K562 (cell line): ENCODE results near the gene ANO9. TPM values are rescaled to one million over a fixed set of nuclear protein-coding genes. Genes with fewer than 3 reads are reported as not detected.

Experiments used
- ATAC-seq: fragments of 200-7000 bp; cut with Tn5 transposase; 3 replicates; pipeline ENCODE4 v1.9.1; 2020; ENCODE audit warnings: moderate library complexity
- BruUV-seq: library from RNA; stranded (reverse); fragments of 400-500 nt; replicated peaks from 2 replicates; lab custom pipeline; 2021; lab: Mats Ljungman, UMichigan
- CTCF ChIA-PET: fragments of 300-600 bp; formaldehyde crosslinking; extraction: SDS; loops from one replicate; lab custom pipeline; 2021; ENCODE audit warnings: low intra/inter-chr PET ratio; lab: Yijun Ruan, JAX
- POLR2A ChIA-PET: fragments of 300-600, 350-650 bp; sonication (Branson Sonifier 250); formaldehyde crosslinking; extraction: SDS; loops from one replicate; lab custom pipeline; 2021; ENCODE audit warnings: antibody characterized with exemption, inconsistent platforms; lab: Yijun Ruan, JAX
- DNase-seq, 4 experiments: peaks; one replicate each; pipeline versions ENCODE4 v3.0.0 to v3.0.0-alpha.2; 2011 to 2018; ENCODE audit warnings: low spot score in 3 of 4, mixed read lengths in 3 of 4; ENCODE audit errors: extremely low read depth in 1 of 4
- FAIRE-seq: peaks from 2 replicates; lab custom pipeline; 2011; peaks lifted over from hg19 to GRCh38; lab: Jason Lieb, UNC
- H2AFZ ChIP-seq: 2 replicates; pipeline ENCODE4 v1.6.0; 2011; ENCODE audit warnings: low read depth, low read length, control low read depth, inconsistent platforms
- H3K27ac ChIP-seq: fragments of 200-600 bp; 3 replicates; pipeline ENCODE4 v1.8.0; 2011; ENCODE audit warnings: low read depth, mild to moderate bottlenecking, control low read depth, inconsistent platforms, low read length, moderate library complexity, mixed read lengths; ENCODE audit errors: extremely low read depth
- H3K27me3 ChIP-seq, 2 experiments: fragments of 300-600 bp in 1 of 2; 2 replicates in 1 of 2; 3 replicates in 1 of 2; pipeline versions ENCODE4 v1.6.0 to v1.8.0; 2011; ENCODE audit warnings: inconsistent platforms in 2 of 2, low read length in 2 of 2, mild to moderate bottlenecking in 1 of 2, mixed read lengths in 1 of 2, moderate library complexity in 1 of 2; ENCODE audit not compliant: control insufficient read depth in 2 of 2, insufficient read depth in 2 of 2
- H3K36me3 ChIP-seq: fragments of 300-600 bp; 3 replicates; pipeline ENCODE4 v1.8.0; 2011; ENCODE audit warnings: mild to moderate bottlenecking, low read length, inconsistent platforms; ENCODE audit not compliant: control insufficient read depth, insufficient read depth
- H3K4me1 ChIP-seq, 2 experiments: fragments of 200-600 bp in 1 of 2; replicated peaks in 1 of 2; 2 replicates in 1 of 2; 3 replicates in 1 of 2; pipeline versions ENCODE4 v1.5.1 to v1.8.0; 2011; ENCODE audit warnings: inconsistent platforms in 2 of 2, low read length in 2 of 2, mild to moderate bottlenecking in 1 of 2, mixed read lengths in 1 of 2, moderate library complexity in 1 of 2; ENCODE audit not compliant: control insufficient read depth in 2 of 2, insufficient read depth in 2 of 2
- H3K4me2 ChIP-seq: 2 replicates; pipeline ENCODE4 v1.6.1; 2011; ENCODE audit warnings: low read length, control low read depth, inconsistent platforms, mixed read lengths; ENCODE audit not compliant: insufficient read depth
- H3K4me3 ChIP-seq: fragments of 200-600 bp; sonication (generic), shearing (Covaris generic); 2 replicates; pipeline ENCODE4 v1.5.1; 2016; ENCODE audit warnings: control low read depth, inconsistent platforms
- H3K79me2 ChIP-seq: fragments of 200-600 bp; 3 replicates; pipeline ENCODE4 v1.8.0; 2011; ENCODE audit warnings: low read length, inconsistent platforms; ENCODE audit not compliant: control insufficient read depth, insufficient read depth
- H3K9ac ChIP-seq, 2 experiments: 2 replicates each; pipeline versions ENCODE4 v1.6.0 to v1.6.1; 2011; ENCODE audit warnings: low read depth in 2 of 2, low read length in 2 of 2, control low read depth in 1 of 2, inconsistent platforms in 1 of 2, mild to moderate bottlenecking in 1 of 2, mixed read lengths in 1 of 2; ENCODE audit not compliant: insufficient read depth in 1 of 2
- H3K9me1 ChIP-seq: one replicate; pipeline ENCODE4 v1.6.0; 2011; ENCODE audit warnings: inconsistent platforms, mild to moderate bottlenecking, low read length, moderate library complexity; ENCODE audit not compliant: control insufficient read depth, insufficient read depth
- H3K9me3 ChIP-seq: replicated peaks from 2 replicates; pipeline ENCODE4 v1.5.1; 2011; ENCODE audit warnings: low read depth, low read length, inconsistent platforms; ENCODE audit not compliant: control insufficient read depth, insufficient read depth
- H4K20me1 ChIP-seq: replicated peaks from 2 replicates; pipeline ENCODE4 v1.6.1; 2011; ENCODE audit warnings: low read length, inconsistent platforms, mixed read lengths; ENCODE audit not compliant: control insufficient read depth, insufficient read depth
- HDAC3 ChIP-seq: fragments of 450-650 bp; IDR thresholded peaks from 2 replicates; pipeline ENCODE4 v1.6.1; 2018; ENCODE audit warnings: borderline replicate concordance, mild to moderate bottlenecking, moderate library complexity; ENCODE audit not compliant: partially characterized antibody
- KLF1 ChIP-seq: fragments of 450-650 bp; IDR thresholded peaks from 2 replicates; pipeline ENCODE4 v1.6.1; 2016; ENCODE audit warnings: missing genetic modification characterization, missing compliant biosample characterization
- NCOA4 ChIP-seq: fragments of 450-650 bp; IDR thresholded peaks from 2 replicates; pipeline ENCODE4 v1.6.1; 2018; ENCODE audit warnings: mild to moderate bottlenecking; ENCODE audit not compliant: partially characterized antibody
- NFE2 ChIP-seq: IDR thresholded peaks from 2 replicates; pipeline ENCODE4 v1.6.1; 2014; ENCODE audit warnings: antibody characterized with exemption, low read depth
- NRF1 ChIP-seq, 2 experiments: fragments of 450-650 bp; IDR thresholded peaks in 1 of 2; conservative IDR thresholded peaks in 1 of 2; 2 replicates each; pipeline ENCODE4 v1.6.1; 2014; ENCODE audit warnings: mild to moderate bottlenecking in 2 of 2
- POLR2B ChIP-seq: fragments of 450-650 bp; IDR thresholded peaks from 2 replicates; pipeline ENCODE4 v1.6.1; 2018; ENCODE audit warnings: low read depth; ENCODE audit not compliant: partially characterized antibody
- RBM14 ChIP-seq: fragments of 200-400 bp; formaldehyde crosslinking; IDR thresholded peaks from 2 replicates; pipeline ENCODE4 v1.6.1; 2018; ENCODE audit warnings: low read depth, mild to moderate bottlenecking, low read length, moderate library complexity, borderline replicate concordance; ENCODE audit not compliant: insufficient read depth
- RCOR1 ChIP-seq, 2 experiments: IDR thresholded peaks; 2 replicates each; pipeline ENCODE4 v1.6.1; 2012; ENCODE audit warnings: low read depth in 2 of 2, low read length in 2 of 2, borderline replicate concordance in 1 of 2, improper control_type of control experiment in 1 of 2
- ZC3H4 ChIP-seq: sonication (generic); formaldehyde crosslinking; IDR thresholded peaks from 2 replicates; pipeline ENCODE4 v1.9.0; 2021; ENCODE audit warnings: missing genetic modification reagents, borderline replicate concordance
- ZC3H8 ChIP-seq: fragments of 450-650 bp; IDR thresholded peaks from 2 replicates; pipeline ENCODE4 v1.6.1; 2017
- ZFP1 ChIP-seq: fragments of 450-650 bp; formaldehyde crosslinking; IDR thresholded peaks from 2 replicates; pipeline ENCODE4 v1.4.0; 2020; ENCODE audit warnings: mild to moderate bottlenecking, mixed read lengths
- ZNF253 ChIP-seq: fragments of 250-450 bp; sonication (Bioruptor Pico); conservative IDR thresholded peaks from 2 replicates; pipeline ENCODE4 v1.6.1; 2021; ENCODE audit warnings: mild to moderate bottlenecking
- WGBS: fragments of 100-300 bp; shearing (Covaris generic); methylation state at CpG from one replicate; pipeline ENCODE4 v1.1.6; 2016; ENCODE audit warnings: low coverage, mixed read lengths; ENCODE audit not compliant: insufficient coverage; ENCODE audit errors: missing lambda C conversion rate; 5-methylcytosine and 5-hydroxymethylcytosine counted together
- in situ Hi-C: fragments of 300-500 bp; cut with MboI; formaldehyde crosslinking; loops from 4 replicates; pipeline ENCODE4 v1.15.0; 2018; ENCODE audit warnings: inconsistent platforms, mixed read lengths
- intact Hi-C: fragments of 100-400 bp; cut with micrococcal nuclease; formaldehyde crosslinking; loops from 2 replicates; pipeline ENCODE4 v1.14.2; 2022
- polyA plus RNA-seq, 8 experiments: library from polyadenylated mRNA; depleted of rRNA in 4 of 8; stranded (reverse) in 5 of 8; unstranded in 3 of 8; fragments of >200 nt; fragmentation: Nextera tagmentation in 2 of 8; fragmentation: Illumina TruSeq in 1 of 8; extraction: Ambion mirVana in 2 of 8; extraction: Trizol in 1 of 8; gene quantifications; 2 replicates each; pipeline versions ENCODE4 v1.2.1 to v1.2.3, GENCODE V29; 2011 to 2014; ENCODE audit warnings: inconsistent platforms in 1 of 8, missing spikeins in 1 of 8
- total RNA-seq, 7 experiments: library from RNA; depleted of rRNA in 6 of 7; stranded (reverse); fragments of >200 nt in 6 of 7; fragmentation: Illumina TruSeq in 2 of 7; extraction: Trizol in 2 of 7; gene quantifications; 2 replicates each; pipeline versions ENCODE4 v1.2.1 to v1.2.3, GENCODE V29; 2011 to 2021; ENCODE audit warnings: low replicate concordance in 1 of 7
- TF ChIP-seq, protein P1 (sequence below): fragments of 250-450 bp; sonication (Bioruptor Pico); IDR thresholded peaks from 2 replicates; pipeline ENCODE4 v1.6.1; 2021; ENCODE audit warnings: mild to moderate bottlenecking
- TF ChIP-seq, protein P2 (sequence below): fragments of 450-650 bp; IDR thresholded peaks from 2 replicates; pipeline ENCODE4 v1.6.1; 2016; ENCODE audit warnings: missing biosample characterization, missing genetic modification characterization
- TF ChIP-seq, protein P3 (sequence below), 2 experiments: fragments of 450-650 bp in 1 of 2; sonication (generic) in 1 of 2; formaldehyde crosslinking; conservative IDR thresholded peaks; 2 replicates each; pipeline versions ENCODE4 v1.4.0 to v1.8.1; 2020 to 2022; ENCODE audit warnings: mild to moderate bottlenecking in 1 of 2, missing genetic modification reagents in 1 of 2

The ANO9 gene
- total and polyA plus RNA-seq, 9 of the 15 experiments (the other 6 are each of a cell fraction or from before 2014, with no cell fraction given) = 0.20 to 14.5 (median 4.5) TPM

DNA sequence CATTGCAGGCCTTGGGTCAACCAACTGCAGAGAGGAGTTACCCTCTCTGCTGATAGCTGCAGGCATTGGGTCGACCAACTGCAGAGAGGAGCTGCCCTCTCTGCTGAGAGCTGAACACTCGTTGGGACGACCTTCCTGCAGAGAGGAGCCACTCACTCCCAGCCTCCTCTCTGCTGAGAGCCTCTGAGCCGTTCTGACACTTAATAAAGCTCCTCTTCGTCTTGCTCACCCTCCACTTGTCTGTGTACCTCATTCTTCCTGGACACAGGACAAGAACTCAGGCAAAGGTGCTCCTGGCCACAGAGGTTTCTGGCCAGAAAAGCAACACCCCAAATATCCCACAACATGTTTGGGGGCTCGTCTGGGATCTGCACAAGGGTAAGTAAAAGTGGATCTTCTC lies 55.3 kb downstream of the ANO9 start:
- Histone ChIP-seq H3K9me3 (peaks cover 2% of the 10 kb centered on the region; the same call in 1 of the 2 replicates), H3K36me3 (no peaks in the 10 kb centered on the region), H3K27ac (no peak overlapping the region), H4K20me1 (no peaks in the 10 kb centered on the region), H3K9me1 (no peaks in the 10 kb centered on the region), H3K4me3 (no peak overlapping the region), H3K9ac (no peak overlapping the region), H3K79me2 (no peaks in the 10 kb centered on the region), H2AFZ (no peak overlapping the region), H3K4me2 (no peak overlapping the region), H3K4me1 (peaks cover 7 to 34% of the 10 kb centered on the region in 2 experiments; a peak in 4 of 5 replicates), H3K27me3 (no peaks in the 10 kb centered on the region)
- ChIA-PET POLR2A (interaction anchor here (0.9 kb wide), 1 partner anchor 23 kb away, joined by 3 read pairs; no protein-coding TSS in a partner anchor), CTCF (no interaction called here)
- BruUV-seq = no TSS peak
- in situ Hi-C loops (no loop called here), intact Hi-C loops (no loop called here)
- DNase-seq = no peak
- WGBS = 30% methylated on average over 6 of the region's 6 CpGs
- TF ChIP-seq RCOR1 (IDR thresholded peaks at IDR 0.05; ENCODE audit: borderline replicate concordance in 1 of 2, low read depth in 2 of 2, low read length in 2 of 2) = no peak
- TF ChIP-seq RBM14 = no peak
- no peak for TF ChIP-seq ZFP1
- TF ChIP-seq NCOA4 = no peak
- TF ChIP-seq ZNF253 (CRISPR knock-in tag) = no peak
- no peak for TF ChIP-seq ZC3H8
- TF ChIP-seq, protein P1, sequence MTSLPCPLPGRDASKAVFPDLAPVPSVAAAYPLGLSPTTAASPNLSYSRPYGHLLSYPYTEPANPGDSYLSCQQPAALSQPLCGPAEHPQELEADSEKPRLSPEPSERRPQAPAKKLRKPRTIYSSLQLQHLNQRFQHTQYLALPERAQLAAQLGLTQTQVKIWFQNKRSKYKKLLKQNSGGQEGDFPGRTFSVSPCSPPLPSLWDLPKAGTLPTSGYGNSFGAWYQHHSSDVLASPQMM = no peak
- TF ChIP-seq, protein P2, sequence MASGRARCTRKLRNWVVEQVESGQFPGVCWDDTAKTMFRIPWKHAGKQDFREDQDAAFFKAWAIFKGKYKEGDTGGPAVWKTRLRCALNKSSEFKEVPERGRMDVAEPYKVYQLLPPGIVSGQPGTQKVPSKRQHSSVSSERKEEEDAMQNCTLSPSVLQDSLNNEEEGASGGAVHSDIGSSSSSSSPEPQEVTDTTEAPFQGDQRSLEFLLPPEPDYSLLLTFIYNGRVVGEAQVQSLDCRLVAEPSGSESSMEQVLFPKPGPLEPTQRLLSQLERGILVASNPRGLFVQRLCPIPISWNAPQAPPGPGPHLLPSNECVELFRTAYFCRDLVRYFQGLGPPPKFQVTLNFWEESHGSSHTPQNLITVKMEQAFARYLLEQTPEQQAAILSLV (tag) = no peak
- TF ChIP-seq POLR2B = no peak
- TF ChIP-seq NRF1 (conservative IDR thresholded peaks at IDR 0.05 in 1 of 2, IDR thresholded peaks at IDR 0.05 in 1 of 2) = no peak
- TF ChIP-seq, protein P3, sequence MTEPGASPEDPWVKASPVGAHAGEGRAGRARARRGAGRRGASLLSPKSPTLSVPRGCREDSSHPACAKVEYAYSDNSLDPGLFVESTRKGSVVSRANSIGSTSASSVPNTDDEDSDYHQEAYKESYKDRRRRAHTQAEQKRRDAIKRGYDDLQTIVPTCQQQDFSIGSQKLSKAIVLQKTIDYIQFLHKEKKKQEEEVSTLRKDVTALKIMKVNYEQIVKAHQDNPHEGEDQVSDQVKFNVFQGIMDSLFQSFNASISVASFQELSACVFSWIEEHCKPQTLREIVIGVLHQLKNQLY (CRISPR knock-in tag; conservative IDR thresholded peaks at IDR 0.05) = no peak
- no peak for TF ChIP-seq KLF1 (tag)
- no peak for TF ChIP-seq HDAC3
- no peak for TF ChIP-seq ZC3H4 (CRISPR knock-in tag)
- TF ChIP-seq NFE2 = no peak
- no peak for FAIRE-seq
- ATAC-seq = no peak
